GM18505 (cell line): ENCODE measurements around the gene B4GALT5.
"Not testable (repeated sequence)": the region's sequence is repeated elsewhere in the genome, so short reads cannot be mapped to it uniquely, and the experiment has no call there.

Experiments used
- ATAC-seq: cut with Tn5 transposase; IDR thresholded peaks from one replicate; pipeline ENCODE4 v1.9.1; 2021; ENCODE audit not compliant: unreplicated experiment
- POLR2A ChIP-seq: IDR thresholded peaks from 4 replicates; pipeline ENCODE4 v1.6.1; 2011; ENCODE audit warnings: borderline replicate concordance; ENCODE audit not compliant: insufficient read depth, insufficient read length; ENCODE audit errors: extremely low read depth

The B4GALT5 gene

DNA sequence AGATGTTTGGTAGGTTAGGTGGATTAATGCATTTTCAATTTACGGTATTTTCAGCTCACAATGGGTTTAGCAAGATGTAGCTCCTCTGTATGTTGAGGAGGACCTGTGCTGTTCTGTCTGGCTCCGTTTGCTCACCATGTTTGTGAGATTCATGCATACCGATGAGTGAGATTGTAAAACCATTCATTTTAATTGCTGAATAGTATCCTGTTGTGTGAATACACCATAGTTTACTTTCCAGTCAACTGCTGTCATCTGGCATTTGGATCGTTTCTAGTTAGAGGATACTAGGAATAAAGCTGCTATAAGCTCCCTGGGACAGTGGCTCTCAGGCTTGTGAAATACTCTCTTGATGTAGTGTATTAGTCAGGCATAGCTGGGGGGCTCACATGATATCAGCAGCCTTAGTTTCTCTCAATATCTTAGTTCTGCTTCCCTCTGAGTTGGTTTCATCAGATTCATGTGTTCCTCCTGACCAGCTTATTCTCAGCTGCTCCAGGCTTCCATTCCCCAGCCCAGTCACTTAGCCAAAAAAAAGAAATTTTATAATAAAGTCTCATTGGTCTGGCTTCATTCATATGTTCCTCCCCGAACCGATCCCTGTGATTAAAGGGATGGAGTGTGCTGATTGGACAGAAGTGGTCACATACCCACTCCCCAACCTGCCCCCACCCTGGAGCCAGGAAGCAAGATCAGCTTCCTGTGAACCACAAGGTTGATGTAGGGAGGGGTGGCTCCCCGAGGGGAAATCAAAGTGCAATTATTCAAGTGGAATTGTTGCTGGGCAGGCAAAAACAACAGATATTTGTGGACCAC is 10.9 kb upstream of the B4GALT5 start:
- ATAC-seq, result no peak

DNA sequence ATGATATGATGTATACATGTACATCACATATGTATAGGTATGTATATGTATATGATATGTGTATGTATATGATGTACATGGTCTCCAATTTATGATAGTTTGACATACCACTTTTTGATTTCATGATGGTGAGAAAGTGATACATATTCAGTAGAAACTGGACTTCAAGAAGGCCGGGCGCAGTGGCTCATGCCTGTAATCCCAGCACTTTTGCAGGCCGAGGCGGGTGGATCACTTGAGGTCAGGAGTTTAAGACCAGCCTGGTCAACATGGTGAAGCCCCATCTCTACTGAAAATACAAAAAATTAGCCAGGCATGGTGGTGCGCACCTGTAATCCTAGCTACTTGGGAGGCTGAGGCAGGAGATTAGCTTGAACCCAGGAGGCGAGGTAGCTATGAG is 10.1 kb upstream of the B4GALT5 start:
- not testable (repeated sequence) for ATAC-seq

More for the DNA sequence above, 10.9 kb upstream of the B4GALT5 start:
- TF ChIP-seq POLR2A, result no peak

DNA sequence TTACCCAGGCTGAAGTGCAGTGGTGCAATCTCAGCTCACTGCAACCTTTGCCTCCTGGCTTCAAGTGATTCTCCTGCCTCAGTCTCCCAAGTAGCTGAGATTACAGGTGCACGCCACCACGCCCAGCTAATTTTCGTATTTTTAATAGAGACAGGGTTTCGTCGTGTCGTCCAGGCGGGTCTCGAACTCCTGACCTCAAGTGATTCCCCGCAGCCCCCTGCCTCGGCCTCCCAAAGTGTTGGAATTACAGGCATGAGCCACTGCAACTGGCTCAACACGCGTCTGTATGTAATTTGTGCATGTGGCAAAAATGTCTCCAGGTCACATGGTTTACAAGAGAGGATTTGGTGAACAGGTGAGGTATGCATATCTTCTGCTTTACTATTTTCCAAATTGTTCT is 7.6 kb upstream of the B4GALT5 start:
- ATAC-seq, result not testable (repeated sequence)

GRCh38 chr20:49715466-49715865 is 1.8 kb upstream of the B4GALT5 start:
- ATAC-seq, result no peak
- no peak for TF ChIP-seq POLR2A

- no peak for TF ChIP-seq POLR2A
- peak; percentile 52 for ATAC-seq
Observed at GRCh38 chr20:49712996-49713752, 504 bp downstream of the B4GALT5 start.

DNA sequence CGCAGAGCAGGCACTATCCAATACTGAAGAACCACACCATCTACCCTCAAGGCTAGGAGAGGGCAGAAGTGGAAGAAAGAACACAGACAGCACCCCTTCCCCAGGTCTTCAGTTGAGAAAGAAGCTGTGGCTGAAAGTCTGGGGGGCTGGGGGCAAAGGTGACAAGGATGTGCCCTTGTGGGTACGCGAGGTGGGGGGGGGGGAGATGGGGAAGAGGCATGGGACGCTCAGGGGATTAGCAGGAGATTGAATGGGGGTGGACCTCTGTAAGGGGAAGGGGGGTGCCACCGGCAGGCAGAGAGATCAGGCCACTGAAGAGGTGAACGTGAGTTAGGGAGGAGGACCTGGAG is 1.1 kb downstream of the B4GALT5 start:
- ATAC-seq, result no peak
- no peak for TF ChIP-seq POLR2A

DNA sequence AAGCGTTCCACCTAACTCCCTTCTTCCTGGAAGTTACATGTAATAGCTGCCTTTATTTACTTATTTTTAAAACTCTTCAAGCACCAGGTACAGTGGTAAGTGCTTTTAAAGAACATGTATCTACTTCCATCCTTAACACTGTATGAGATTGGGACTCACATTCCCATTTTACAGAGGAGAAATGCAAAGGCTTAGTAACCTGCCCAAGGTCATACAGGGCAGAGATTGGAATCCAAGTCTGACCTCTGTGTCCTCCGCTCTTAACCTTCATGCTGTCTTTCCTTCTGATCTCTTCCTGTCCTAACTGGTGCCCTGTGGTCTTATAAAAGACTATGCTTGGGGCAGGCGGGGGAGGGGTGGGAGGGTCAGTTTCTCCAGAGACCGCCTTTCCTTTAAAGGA is 1.6 kb downstream of the B4GALT5 start:
- ATAC-seq, result no peak

GRCh38 chr20:49711667-49711987 is 2.1 kb downstream of the B4GALT5 start:
- no peak for TF ChIP-seq POLR2A
- no peak for ATAC-seq

More for the DNA sequence above, 1.6 kb downstream of the B4GALT5 start:
- no peak for TF ChIP-seq POLR2A

DNA sequence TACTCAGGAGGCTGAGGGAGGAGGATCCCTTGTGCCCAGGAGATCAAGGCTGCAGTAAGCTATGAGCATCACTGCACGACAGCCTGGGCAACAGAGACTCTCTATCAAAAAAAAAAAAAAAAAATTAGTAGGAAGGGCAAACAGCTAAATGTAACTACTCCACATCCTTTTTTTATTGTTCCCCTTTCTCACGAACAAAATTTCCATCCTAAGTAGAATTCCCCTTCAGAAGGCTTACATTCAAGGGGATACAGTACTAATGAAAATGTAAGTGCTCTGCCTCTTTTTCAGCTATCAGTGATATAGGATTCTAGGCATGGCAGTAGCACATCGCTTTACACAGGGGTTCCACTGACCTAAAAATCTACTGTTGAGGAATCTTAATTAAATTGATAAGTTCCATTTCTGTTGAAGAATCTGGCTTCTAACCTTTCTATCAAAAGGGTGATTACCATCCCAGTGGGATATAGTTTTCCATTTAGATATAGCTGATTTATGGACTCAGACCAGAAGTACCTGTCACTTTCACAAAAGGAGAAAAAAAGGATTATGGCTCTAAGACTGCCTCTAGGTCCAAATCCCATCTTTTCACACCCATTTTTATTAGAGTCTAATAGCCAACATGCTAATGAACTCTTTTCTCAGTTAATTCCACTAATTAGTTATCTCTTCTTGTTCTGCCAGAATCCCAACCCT is 2.6 kb downstream of the B4GALT5 start:
- TF ChIP-seq POLR2A, result no peak
- no peak for ATAC-seq

- ATAC-seq, result no peak
- TF ChIP-seq POLR2A, result no peak
Observed at GRCh38 chr20:49707118-49707517, 6.6 kb downstream of the B4GALT5 start.

DNA sequence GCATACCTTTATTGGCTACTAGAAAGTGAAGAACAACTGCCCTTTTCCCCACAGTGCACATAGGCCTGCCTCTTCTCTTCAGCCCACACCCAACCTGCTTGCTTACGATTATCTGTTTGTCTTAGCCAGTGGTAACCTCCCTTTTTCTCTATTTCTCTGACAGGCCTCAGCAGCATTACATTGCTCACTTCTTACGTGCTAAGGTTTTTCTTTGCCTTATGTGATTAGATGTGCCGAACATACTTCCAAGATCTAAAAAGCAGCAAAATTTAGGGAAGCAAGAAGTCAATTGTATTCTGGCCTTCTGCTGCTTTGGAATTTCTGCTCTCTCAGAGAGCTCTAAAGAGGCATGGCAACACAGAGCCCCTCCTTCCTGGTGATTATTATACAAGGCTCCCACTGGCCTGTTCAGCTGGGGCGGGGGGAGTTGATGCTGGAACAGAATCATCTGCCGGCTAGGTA is 7.0 kb downstream of the B4GALT5 start:
- no peak for TF ChIP-seq POLR2A
- ATAC-seq, result no peak

DNA sequence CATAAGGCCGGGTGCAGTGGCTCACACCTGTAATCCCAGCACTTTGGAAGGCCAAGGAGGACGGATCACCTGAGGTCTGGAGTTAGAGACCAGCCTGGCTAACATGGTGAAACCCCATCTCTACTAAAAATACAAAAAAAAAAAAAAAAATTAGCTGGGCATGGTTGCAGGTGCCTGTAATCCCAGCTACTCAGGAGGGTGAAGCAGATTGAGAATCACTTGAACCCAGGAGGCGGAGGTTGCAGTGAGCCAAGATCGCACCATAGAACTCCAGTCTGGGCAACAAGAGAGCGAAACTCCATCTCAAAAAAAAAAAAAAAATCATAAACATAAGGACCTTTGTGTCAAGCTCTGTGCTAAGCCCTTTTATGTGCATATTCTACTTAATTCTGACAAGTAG is 7.8 kb downstream of the B4GALT5 start:
- not testable (repeated sequence) for ATAC-seq

DNA sequence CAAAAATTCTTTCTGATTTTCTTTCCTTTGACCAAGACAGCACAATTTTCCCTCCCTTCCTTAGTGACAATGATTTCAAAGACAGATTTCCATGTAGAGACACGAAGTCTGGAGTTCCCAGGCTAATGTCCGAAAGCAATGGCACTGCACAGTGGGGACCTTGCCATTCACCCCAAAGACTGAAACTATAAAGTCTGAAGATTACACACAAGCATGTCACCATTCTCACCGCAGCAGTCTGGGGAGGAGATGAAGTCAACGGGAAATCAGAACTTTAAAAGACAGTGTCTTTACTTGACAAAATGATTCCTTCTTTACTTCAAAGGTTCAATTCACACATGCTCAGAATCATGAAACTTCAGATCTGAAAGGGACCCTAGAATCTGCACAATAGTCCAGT is 8.3 kb downstream of the B4GALT5 start:
- ATAC-seq, result no peak
- no peak for TF ChIP-seq POLR2A

DNA sequence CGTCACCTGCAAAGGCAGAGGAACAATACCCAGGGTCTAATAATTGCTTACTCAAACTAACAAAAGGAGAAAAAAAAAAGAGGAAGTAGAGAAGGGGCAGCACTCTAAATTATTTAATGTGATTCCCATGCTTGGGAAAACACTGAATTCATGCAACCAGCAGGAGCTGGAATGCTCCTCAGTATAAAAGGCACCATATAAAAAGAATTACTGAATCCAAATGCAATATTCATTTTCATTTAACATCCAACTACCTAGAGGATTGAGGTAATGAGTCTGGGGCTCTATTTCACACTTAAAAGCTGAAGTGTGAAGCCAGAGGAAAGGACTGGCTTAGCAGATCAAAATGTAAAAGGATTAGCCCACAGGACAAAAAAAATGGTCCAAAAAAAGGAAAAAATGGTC is 8.7 kb downstream of the B4GALT5 start:
- no peak for ATAC-seq
- no peak for TF ChIP-seq POLR2A
